BLaER1 treated with 17β-estradiol and CSF1 and Interleukin-3, amounts not matched to agents 10 nM and 100 nM (cell line): Measurements from ENCODE around the gene ALK.

ENCODE experiments used
- H3K27ac ChIP-seq, 11 experiments: shearing (Covaris generic); formaldehyde crosslinking; 2 replicates each; pipeline ENCODE4 v1.8.1; 2022
- H3K27me3 ChIP-seq, 11 experiments: shearing (Covaris generic); formaldehyde crosslinking; 2 replicates each; pipeline ENCODE4 v1.8.1; 2022
- H3K36me3 ChIP-seq, 11 experiments: shearing (Covaris generic); formaldehyde crosslinking; 2 replicates each; pipeline ENCODE4 v1.8.1; 2022
- H3K4me1 ChIP-seq, 10 experiments: shearing (Covaris generic); formaldehyde crosslinking; 2 replicates each; pipeline ENCODE4 v1.8.1; 2022
- H3K4me2 ChIP-seq, 11 experiments: shearing (Covaris generic); formaldehyde crosslinking; 2 replicates each; pipeline ENCODE4 v1.8.1; 2022
- H3K4me3 ChIP-seq, 10 experiments: shearing (Covaris generic); formaldehyde crosslinking; 2 replicates each; pipeline ENCODE4 v1.8.1; 2022
- H3K9ac ChIP-seq, 11 experiments: shearing (Covaris generic); formaldehyde crosslinking; 2 replicates each; pipeline ENCODE4 v1.8.1; 2022
- H3K9me3 ChIP-seq, 11 experiments: shearing (Covaris generic); formaldehyde crosslinking; replicated peaks in 1 of 11; 2 replicates each; pipeline ENCODE4 v1.8.1; 2022
- H4K20me1 ChIP-seq, 11 experiments: shearing (Covaris generic); formaldehyde crosslinking; 2 replicates each; pipeline ENCODE4 v1.8.1; 2022
- Cebpa-rat ChIP-seq, 11 experiments: shearing (Covaris generic); IDR thresholded peaks; 2 replicates each; pipeline ENCODE4 v1.8.1; 2022

ALK gene

DNA sequence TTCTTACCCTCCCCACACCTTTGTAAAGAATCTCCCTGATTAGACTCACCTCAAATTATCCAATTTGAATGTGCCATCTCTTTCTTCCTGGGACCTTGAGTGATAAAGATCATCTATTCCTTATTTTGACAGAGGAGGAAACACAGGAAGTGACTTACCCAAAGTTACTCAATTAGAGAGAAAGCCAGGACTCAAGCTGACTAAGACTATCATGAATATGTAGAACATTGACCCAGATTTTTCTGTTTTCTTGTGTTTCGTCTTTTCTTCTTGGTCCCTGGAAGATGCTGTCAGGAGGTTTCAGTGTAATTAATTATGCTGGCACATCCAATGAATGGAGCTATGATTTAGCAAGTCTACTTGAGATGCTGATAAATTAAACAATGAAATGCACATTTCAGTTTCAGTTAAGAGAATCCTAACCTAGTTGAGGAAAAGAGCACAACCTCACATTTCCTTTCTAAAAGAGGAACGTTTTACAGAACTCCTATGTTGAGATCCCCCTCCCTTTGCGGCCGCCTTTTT lies 425.8 kb downstream of the ALK start:
- no peaks in the 10 kb centered on the region for H4K20me1 ChIP-seq
- no peaks in the 10 kb centered on the region for H3K27me3 ChIP-seq
- H3K27ac ChIP-seq, result peak overlapping the region in 4 of 11 experiments; percentile 21 to 45 (median 34); a peak in 6 of 22 replicates
- H3K36me3 ChIP-seq, result no peaks in the 10 kb centered on the region
- 0 out of 22 replicates have a peak, but pooled peaks cover 0 to 7% (median 0%) of the 10 kb centered on the region in 11 experiments for H3K9me3 ChIP-seq
- H3K4me3 ChIP-seq, result no peak overlapping the region
- peak overlapping the region; percentile 6 to 71 (median 55) for H3K4me2 ChIP-seq
- peaks cover 12 to 24% (median 17%) of the 10 kb centered on the region in 10 experiments for H3K4me1 ChIP-seq
- TF ChIP-seq Cebpa-rat (IDR thresholded peaks at IDR 0.05), result no peak
- no peak overlapping the region for H3K9ac ChIP-seq

DNA sequence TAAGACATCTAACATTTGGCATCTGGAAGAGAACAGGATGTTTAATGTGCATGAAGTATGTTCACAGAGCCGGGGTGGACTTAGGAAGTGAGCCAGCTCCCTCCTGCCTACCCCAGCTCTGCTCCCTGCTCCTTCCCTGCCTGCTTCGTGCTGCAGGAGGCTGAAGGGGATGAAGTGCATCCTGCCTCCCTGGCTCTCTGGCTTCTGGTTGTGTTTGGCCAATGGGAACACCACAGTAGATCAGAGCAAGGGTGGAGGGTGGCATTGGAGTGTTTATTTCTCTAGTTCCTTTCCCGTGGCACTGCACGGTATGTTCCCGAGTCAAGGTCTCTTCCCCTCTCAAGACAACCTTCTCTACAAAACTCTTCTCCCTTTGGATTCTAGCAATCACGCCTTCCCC lies 426.3 kb downstream of the ALK start:
- peak overlapping the region in 3 of 11 experiments; percentile 33 to 45 (median 35); a peak in 5 of 22 replicates for H3K27ac ChIP-seq
- no peak for TF ChIP-seq Cebpa-rat (IDR thresholded peaks at IDR 0.05)
- H3K9ac ChIP-seq, result no peak overlapping the region
- peaks cover 12 to 24% (median 17%) of the 10 kb centered on the region in 10 experiments for H3K4me1 ChIP-seq
- no peaks in the 10 kb centered on the region for H3K36me3 ChIP-seq
- no peak overlapping the region for H3K4me3 ChIP-seq
- H3K27me3 ChIP-seq, result no peaks in the 10 kb centered on the region
- H4K20me1 ChIP-seq, result no peaks in the 10 kb centered on the region
- H3K9me3 ChIP-seq, result 0 out of 22 replicates have a peak, but pooled peaks cover 0 to 6% (median 0%) of the 10 kb centered on the region in 11 experiments
- peak overlapping the region; percentile 6 to 71 (median 55); a peak in 19 of 22 replicates for H3K4me2 ChIP-seq

DNA sequence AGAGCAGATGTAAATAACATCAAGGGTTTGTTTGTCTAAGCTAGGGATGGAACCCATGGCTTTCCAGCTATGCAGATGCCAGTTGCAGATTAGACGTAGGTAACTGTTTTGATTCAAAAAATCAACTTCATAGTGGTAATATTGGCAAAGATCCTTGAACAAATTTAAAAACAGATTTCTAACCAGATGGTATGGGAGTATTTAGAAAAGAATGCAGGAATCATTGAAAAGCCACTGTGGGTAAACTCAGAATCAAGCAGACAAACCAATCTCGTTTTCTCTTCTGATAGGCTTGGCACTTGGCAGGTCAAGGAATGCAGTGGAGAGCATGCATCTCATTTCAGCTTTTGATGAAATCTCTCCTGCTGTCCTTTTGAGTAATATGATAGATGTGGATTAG lies 428.7 kb downstream of the ALK start:
- Histone ChIP-seq H3K4me1 (peaks cover 12 to 24% (median 17%) of the 10 kb centered on the region in 10 experiments), H4K20me1 (no peaks in the 10 kb centered on the region), H3K4me3 (no peak overlapping the region), H3K27me3 (no peaks in the 10 kb centered on the region), H3K4me2 (no peak overlapping the region), H3K9ac (no peak overlapping the region), H3K36me3 (no peaks in the 10 kb centered on the region), H3K27ac (no peak overlapping the region), H3K9me3 (no peaks in the 10 kb centered on the region)
- TF ChIP-seq Cebpa-rat (IDR thresholded peaks at IDR 0.05), result no peak

DNA sequence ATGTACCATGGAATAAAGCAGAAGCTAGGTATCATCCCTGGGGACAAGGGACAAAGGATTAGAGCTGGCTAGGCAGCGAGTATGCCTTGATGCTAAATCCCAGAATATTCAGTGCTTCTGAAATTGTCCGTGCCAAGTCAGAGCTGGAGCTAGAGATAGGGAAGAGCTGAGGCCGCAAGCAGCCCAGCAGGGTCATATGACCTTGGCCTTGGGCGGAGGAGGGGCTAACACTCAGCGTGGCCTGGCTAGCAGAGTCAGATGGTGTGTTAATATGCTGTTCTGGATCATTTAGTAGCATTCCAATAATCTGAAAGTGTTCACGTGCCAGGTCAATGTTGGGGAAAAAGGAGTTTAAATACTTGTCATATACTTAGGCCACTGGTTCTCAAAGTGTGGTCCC lies 431.3 kb downstream of the ALK start:
- H3K4me1 ChIP-seq, result peaks cover 0 to 6% (median 2%) of the 10 kb centered on the region in 10 experiments; a peak in 14 of 20 replicates
- no peak overlapping the region for H3K9ac ChIP-seq
- TF ChIP-seq Cebpa-rat (IDR thresholded peaks at IDR 0.05), result no peak
- no peaks in the 10 kb centered on the region for H3K27me3 ChIP-seq
- H3K4me2 ChIP-seq, result no peak overlapping the region
- no peak overlapping the region for H3K4me3 ChIP-seq
- no peaks in the 10 kb centered on the region for H4K20me1 ChIP-seq
- no peak overlapping the region for H3K27ac ChIP-seq
- no peaks in the 10 kb centered on the region for H3K9me3 ChIP-seq
- no peaks in the 10 kb centered on the region for H3K36me3 ChIP-seq

DNA sequence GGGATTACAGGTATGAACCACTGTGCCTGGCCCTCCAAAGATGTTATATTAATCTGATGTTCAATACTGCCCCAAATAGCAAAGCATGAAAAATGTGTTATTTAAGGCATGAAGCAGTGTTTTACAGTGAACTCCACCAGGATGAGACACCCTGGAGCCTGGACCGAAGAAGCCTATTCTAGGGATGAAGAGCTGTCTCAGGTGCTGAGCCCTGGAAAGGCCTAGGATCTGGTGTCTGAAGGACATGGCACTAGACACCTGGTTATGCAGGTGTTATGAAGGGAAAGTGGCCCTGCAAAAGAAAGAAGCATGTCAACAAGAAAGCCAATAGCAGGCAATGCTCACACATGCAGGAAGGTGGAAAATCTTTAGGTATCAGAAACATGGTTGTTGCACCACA lies 431.8 kb downstream of the ALK start:
- no peak overlapping the region for H3K4me3 ChIP-seq
- H3K27me3 ChIP-seq, result no peaks in the 10 kb centered on the region
- no peak overlapping the region for H3K4me2 ChIP-seq
- H3K9ac ChIP-seq, result no peak overlapping the region
- no peaks in the 10 kb centered on the region for H3K9me3 ChIP-seq
- H4K20me1 ChIP-seq, result no peaks in the 10 kb centered on the region
- H3K4me1 ChIP-seq, result peaks cover 0 to 2% (median 0%) of the 10 kb centered on the region in 10 experiments; a peak in 1 of 20 replicates
- no peaks in the 10 kb centered on the region for H3K36me3 ChIP-seq
- no peak for TF ChIP-seq Cebpa-rat (IDR thresholded peaks at IDR 0.05)
- H3K27ac ChIP-seq, result no peak overlapping the region

DNA sequence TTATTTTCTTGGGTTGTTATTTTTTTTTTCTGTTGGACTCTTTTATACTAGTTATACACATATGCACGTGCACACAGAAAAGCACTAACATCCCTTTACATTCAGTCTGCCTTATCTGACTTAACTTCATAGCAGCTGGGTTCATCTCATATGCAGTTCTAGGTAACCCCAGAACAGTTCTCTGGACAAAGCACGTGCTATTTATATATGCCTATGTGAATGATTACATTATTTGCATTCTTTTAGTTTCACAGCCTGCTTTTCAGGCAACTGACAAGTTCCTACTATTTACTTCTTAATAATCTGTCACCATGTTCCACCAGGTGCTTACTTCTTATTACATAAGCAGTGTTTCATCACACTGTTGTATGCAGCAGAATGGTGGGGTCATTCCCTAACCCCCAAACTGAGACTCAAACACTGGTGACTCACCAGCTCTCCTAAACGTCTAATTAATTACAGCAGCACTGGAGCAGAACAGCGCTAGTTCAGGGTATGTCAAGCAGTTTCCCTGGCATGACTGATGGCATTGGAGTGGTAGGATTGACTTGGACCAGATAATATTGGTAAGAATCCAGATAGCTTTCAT lies 433.3 kb downstream of the ALK start:
- H3K4me2 ChIP-seq, result no peak overlapping the region
- peaks cover 0 to 3% (median under 1%) of the 10 kb centered on the region in 10 experiments; a peak in 5 of 20 replicates for H3K4me1 ChIP-seq
- H3K9ac ChIP-seq, result no peak overlapping the region
- H3K36me3 ChIP-seq, result no peaks in the 10 kb centered on the region
- peaks cover 0 to 9% (median 7%) of the 10 kb centered on the region in 11 experiments; a peak in 13 of 22 replicates for H3K9me3 ChIP-seq
- TF ChIP-seq Cebpa-rat (IDR thresholded peaks at IDR 0.05), result no peak
- H3K4me3 ChIP-seq, result no peak overlapping the region
- H3K27ac ChIP-seq, result no peak overlapping the region
- no peaks in the 10 kb centered on the region for H4K20me1 ChIP-seq
- no peaks in the 10 kb centered on the region for H3K27me3 ChIP-seq

DNA sequence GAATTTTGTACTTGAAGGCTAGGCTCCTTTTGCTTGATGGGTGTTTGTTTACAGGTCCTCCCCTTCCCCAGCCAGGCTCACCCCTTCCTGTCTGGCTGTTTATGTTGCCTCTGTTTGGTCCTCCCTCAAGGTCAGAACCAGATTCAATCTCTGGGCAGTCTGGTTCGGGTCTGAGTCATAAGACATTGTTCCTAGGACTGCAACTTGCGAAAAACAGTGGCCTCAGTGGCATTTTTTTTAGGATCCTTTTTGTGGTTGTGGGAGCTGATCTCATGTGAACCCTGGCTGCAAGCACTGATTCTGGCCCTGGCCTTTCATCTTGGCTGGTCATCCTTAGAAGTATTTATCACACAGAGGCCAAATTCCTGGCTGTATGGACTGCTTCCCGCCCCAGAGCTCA lies 435.8 kb downstream of the ALK start:
- no peak for TF ChIP-seq Cebpa-rat (IDR thresholded peaks at IDR 0.05)
- H3K27me3 ChIP-seq, result no peaks in the 10 kb centered on the region
- no peak overlapping the region for H3K9ac ChIP-seq
- no peak overlapping the region for H3K27ac ChIP-seq
- no peaks in the 10 kb centered on the region for H4K20me1 ChIP-seq
- H3K4me1 ChIP-seq, result peaks cover 11 to 27% (median 24%) of the 10 kb centered on the region in 10 experiments
- H3K4me2 ChIP-seq, result no peak overlapping the region
- no peak overlapping the region for H3K4me3 ChIP-seq
- H3K36me3 ChIP-seq, result no peaks in the 10 kb centered on the region
- peaks cover 0 to 13% (median 7%) of the 10 kb centered on the region in 11 experiments; a peak in 13 of 22 replicates for H3K9me3 ChIP-seq

DNA sequence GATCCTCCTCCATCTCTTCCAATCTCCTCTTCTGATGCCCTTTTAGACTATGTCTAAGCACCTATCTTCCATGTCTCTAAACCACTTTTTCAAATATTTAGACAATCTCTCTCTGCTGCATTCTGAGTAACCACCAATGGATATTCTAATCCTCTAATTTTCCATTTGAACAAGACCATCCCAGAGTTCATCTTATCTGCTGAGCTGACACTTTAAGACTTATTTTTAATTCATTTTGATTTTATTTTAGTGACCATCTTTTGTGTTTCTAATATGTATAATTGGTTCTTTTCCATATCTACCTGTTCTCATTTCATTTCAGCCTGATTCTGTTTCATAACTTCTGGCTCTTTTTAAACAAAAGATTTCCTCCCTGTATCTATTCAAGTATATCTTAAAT lies 436.3 kb downstream of the ALK start:
- no peak overlapping the region for H3K4me3 ChIP-seq
- H3K27ac ChIP-seq, result no peak overlapping the region
- no peaks in the 10 kb centered on the region for H3K36me3 ChIP-seq
- peaks cover 15 to 32% (median 26%) of the 10 kb centered on the region in 10 experiments for H3K4me1 ChIP-seq
- H3K9ac ChIP-seq, result no peak overlapping the region
- H3K4me2 ChIP-seq, result no peak overlapping the region
- no peaks in the 10 kb centered on the region for H4K20me1 ChIP-seq
- TF ChIP-seq Cebpa-rat (IDR thresholded peaks at IDR 0.05), result no peak
- H3K9me3 ChIP-seq, result peaks cover 0 to 13% (median 7%) of the 10 kb centered on the region in 11 experiments; a peak in 13 of 22 replicates
- H3K27me3 ChIP-seq, result no peaks in the 10 kb centered on the region

DNA sequence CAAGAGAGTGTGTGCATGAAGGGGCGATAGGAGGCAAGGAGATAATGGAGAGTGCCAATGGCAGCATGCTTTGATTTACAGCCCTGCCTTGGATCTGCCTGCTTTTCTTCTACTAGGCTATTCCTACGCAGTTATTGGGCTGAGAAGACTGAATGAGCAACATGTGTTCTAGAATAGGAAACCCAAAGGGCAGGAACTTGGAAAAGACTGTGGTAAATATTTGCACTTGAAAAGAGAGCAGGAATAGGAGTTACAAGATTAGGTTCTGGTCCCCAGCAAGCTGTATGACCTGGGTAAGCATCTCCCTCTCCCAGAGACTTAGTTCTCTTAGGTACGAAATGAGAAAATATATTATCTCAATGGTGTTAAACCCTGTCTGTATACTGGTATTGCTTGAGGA lies 438.5 kb downstream of the ALK start:
- Histone ChIP-seq H3K36me3 (no peaks in the 10 kb centered on the region), H4K20me1 (no peaks in the 10 kb centered on the region), H3K4me1 (peaks cover 22 to 54% (median 45%) of the 10 kb centered on the region in 10 experiments), H3K4me3 (no peak overlapping the region), H3K9ac (no peak overlapping the region), H3K9me3 (peaks cover 0 to 13% (median 7%) of the 10 kb centered on the region in 11 experiments; a peak in 13 of 22 replicates), H3K27me3 (no peaks in the 10 kb centered on the region), H3K27ac (no peak overlapping the region), H3K4me2 (peak overlapping the region in 8 of 11 experiments; percentile 53 to 80 (median 68); a peak in 12 of 22 replicates)
- TF ChIP-seq Cebpa-rat (IDR thresholded peaks at IDR 0.05), result no peak
